ENCODE data around the gene GTPBP1.

GRCh38 chr22:38782402-38783094, 76.8 kb downstream of the GTPBP1 start:
- no peak for TF ChIP-seq JUN (IDR thresholded peaks at IDR 0.05; ENCODE audit: borderline replicate concordance, insufficient read depth, insufficient read length, low read depth)
- TF ChIP-seq POLR2A (IDR thresholded peaks at IDR 0.05; ENCODE audit: low read depth, low read length): no peak
- TF ChIP-seq, protein P1, sequence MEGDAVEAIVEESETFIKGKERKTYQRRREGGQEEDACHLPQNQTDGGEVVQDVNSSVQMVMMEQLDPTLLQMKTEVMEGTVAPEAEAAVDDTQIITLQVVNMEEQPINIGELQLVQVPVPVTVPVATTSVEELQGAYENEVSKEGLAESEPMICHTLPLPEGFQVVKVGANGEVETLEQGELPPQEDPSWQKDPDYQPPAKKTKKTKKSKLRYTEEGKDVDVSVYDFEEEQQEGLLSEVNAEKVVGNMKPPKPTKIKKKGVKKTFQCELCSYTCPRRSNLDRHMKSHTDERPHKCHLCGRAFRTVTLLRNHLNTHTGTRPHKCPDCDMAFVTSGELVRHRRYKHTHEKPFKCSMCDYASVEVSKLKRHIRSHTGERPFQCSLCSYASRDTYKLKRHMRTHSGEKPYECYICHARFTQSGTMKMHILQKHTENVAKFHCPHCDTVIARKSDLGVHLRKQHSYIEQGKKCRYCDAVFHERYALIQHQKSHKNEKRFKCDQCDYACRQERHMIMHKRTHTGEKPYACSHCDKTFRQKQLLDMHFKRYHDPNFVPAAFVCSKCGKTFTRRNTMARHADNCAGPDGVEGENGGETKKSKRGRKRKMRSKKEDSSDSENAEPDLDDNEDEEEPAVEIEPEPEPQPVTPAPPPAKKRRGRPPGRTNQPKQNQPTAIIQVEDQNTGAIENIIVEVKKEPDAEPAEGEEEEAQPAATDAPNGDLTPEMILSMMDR (IDR thresholded peaks at IDR 0.05; ENCODE audit: extremely low read depth in 1 of 2, insufficient read depth in 1 of 2, low read depth in 1 of 2, low read length in 2 of 2): no peak
- TF ChIP-seq EZH2 (IDR thresholded peaks at IDR 0.05; ENCODE audit: borderline replicate concordance, low read depth, low read length, severe bottlenecking): no peak
- no peak for TF ChIP-seq POLR2AphosphoS5 (IDR thresholded peaks at IDR 0.05; ENCODE audit: insufficient read depth, low read depth, low read length)
- TF ChIP-seq MAX (IDR thresholded peaks at IDR 0.05; ENCODE audit: insufficient read depth, insufficient read length): no peak
- TF ChIP-seq FOS (IDR thresholded peaks at IDR 0.05; ENCODE audit: borderline replicate concordance, insufficient read depth, low read length): no peak
